NB4 (cell line): ENCODE results near the gene UTS2R.
"Not testable (repeated sequence)": the region's sequence is repeated elsewhere in the genome, so short reads cannot be mapped to it uniquely, and the experiment has no call there.

Source experiments
- CTCF ChIP-seq: IDR thresholded peaks from one replicate; pipeline ENCODE4 v1.5.1; 2012; ENCODE audit warnings: low read depth, low read length
- MAX ChIP-seq: IDR thresholded peaks from 2 replicates; pipeline ENCODE4 v1.6.1; 2011; ENCODE audit warnings: low read depth, low read length
- MYC ChIP-seq: IDR thresholded peaks from 2 replicates; pipeline ENCODE4 v1.6.1; 2011; ENCODE audit warnings: low read depth, low read length
- POLR2A ChIP-seq: IDR thresholded peaks from 2 replicates; pipeline ENCODE4 v1.6.1; 2011; ENCODE audit warnings: mild to moderate bottlenecking; ENCODE audit not compliant: insufficient read length; ENCODE audit errors: extremely low read depth

GRCh38 chr17:82382220-82382932, 10.8 kb downstream of the UTS2R start:
- not testable (repeated sequence) for TF ChIP-seq POLR2A, CTCF, MAX, MYC
